HEK293 (cell line): ENCODE data around the gene LAMC3.

Source experiments
- CTCF ChIA-PET: fragments of 350-600 bp; formaldehyde crosslinking; extraction: SDS; loops from one replicate; lab custom pipeline; 2021; ENCODE audit warnings: antibody characterized with exemption; lab: Yijun Ruan, JAX
- POLR2A ChIA-PET: fragments of 300-600 bp; formaldehyde crosslinking; extraction: SDS; loops from one replicate; lab custom pipeline; 2020; ENCODE audit warnings: antibody characterized with exemption, inconsistent platforms; lab: Yijun Ruan, JAX
- H3K27ac ChIP-seq: fragments of 200-500 bp; sonication (Bioruptor generic); 2 replicates; pipeline ENCODE4 v1.5.1; 2014; ENCODE audit warnings: low read depth, low read length, control low read depth, inconsistent platforms; ENCODE audit errors: extremely low read depth
- H3K36me3 ChIP-seq, 2 experiments: fragments of 200-500 bp in 1 of 2; sonication (Bioruptor generic) in 1 of 2; 1 replicate in 1 of 2; 2 replicates in 1 of 2; pipeline ENCODE4 v1.5.1; 2014 to 2017; ENCODE audit warnings: inconsistent platforms in 2 of 2, low read length in 2 of 2; ENCODE audit not compliant: control insufficient read depth in 2 of 2, insufficient read depth in 1 of 2
- H3K4me1 ChIP-seq: fragments of 200-500 bp; sonication (Bioruptor generic); 2 replicates; pipeline ENCODE4 v1.5.1; 2014; ENCODE audit warnings: mild to moderate bottlenecking, low read length, inconsistent platforms; ENCODE audit not compliant: control insufficient read depth, insufficient read depth
- H3K4me3 ChIP-seq: 2 replicates; pipeline ENCODE4 v1.5.1; 2011; ENCODE audit warnings: low read depth, mild to moderate bottlenecking, control low read depth, low read length, moderate library complexity
- H3K9me3 ChIP-seq: fragments of 200-500 bp; sonication (Bioruptor generic); 2 replicates; pipeline ENCODE4 v1.5.1; 2014; ENCODE audit warnings: low read depth, low read length, inconsistent platforms; ENCODE audit not compliant: control insufficient read depth, insufficient read depth
- BCL11A ChIP-seq: fragments of 450-650 bp; formaldehyde crosslinking; IDR thresholded peaks from 2 replicates; pipeline ENCODE4 v1.5.1; 2016; ENCODE audit warnings: low read depth, missing biosample characterization, missing genetic modification characterization
- FEZF1 ChIP-seq: fragments of 450-650 bp; formaldehyde crosslinking; IDR thresholded peaks from 2 replicates; pipeline ENCODE4 v1.5.1; 2016; ENCODE audit warnings: missing biosample characterization, missing genetic modification characterization
- GLI2 ChIP-seq: fragments of 450-650 bp; formaldehyde crosslinking; IDR thresholded peaks from 2 replicates; pipeline ENCODE4; 2017; ENCODE audit warnings: missing biosample characterization, missing genetic modification characterization, low read depth, borderline replicate concordance
- HOXC10 ChIP-seq: sonication (generic); formaldehyde crosslinking; IDR thresholded peaks from 2 replicates; pipeline ENCODE4 v1.8.1; 2023; ENCODE audit warnings: mild to moderate bottlenecking, missing genetic modification reagents
- KLF7 ChIP-seq: fragments of 450-650 bp; formaldehyde crosslinking; IDR thresholded peaks from 2 replicates; pipeline ENCODE4 v1.5.1; 2016; ENCODE audit warnings: missing biosample characterization, missing genetic modification characterization, borderline replicate concordance
- MYNN ChIP-seq: fragments of 450-650 bp; formaldehyde crosslinking; IDR thresholded peaks from 2 replicates; pipeline ENCODE4 v1.5.1; 2016; ENCODE audit warnings: missing biosample characterization, missing genetic modification characterization, borderline replicate concordance
- PRDM2 ChIP-seq: fragments of 450-650 bp; formaldehyde crosslinking; IDR thresholded peaks from 2 replicates; pipeline ENCODE4 v1.5.1; 2016; ENCODE audit warnings: missing biosample characterization, missing genetic modification characterization, borderline replicate concordance
- ZEB2 ChIP-seq: fragments of 450-650 bp; formaldehyde crosslinking; IDR thresholded peaks from 2 replicates; pipeline ENCODE4 v1.5.1; 2016; ENCODE audit warnings: missing biosample characterization, missing genetic modification characterization
- ZNF266 ChIP-seq: fragments of 450-650 bp; formaldehyde crosslinking; IDR thresholded peaks from 2 replicates; pipeline ENCODE4 v1.5.1; 2016; ENCODE audit warnings: missing biosample characterization, missing genetic modification characterization, low read depth
- ZNF398 ChIP-seq: fragments of 450-650 bp; formaldehyde crosslinking; IDR thresholded peaks from 2 replicates; pipeline ENCODE4 v1.5.1; 2017; ENCODE audit warnings: missing biosample characterization, missing genetic modification characterization
- ZNF488 ChIP-seq: fragments of 450-650 bp; formaldehyde crosslinking; IDR thresholded peaks from 2 replicates; pipeline ENCODE4 v1.5.1; 2016; ENCODE audit warnings: missing biosample characterization, missing genetic modification characterization
- ZNF747 ChIP-seq: fragments of 450-650 bp; formaldehyde crosslinking; IDR thresholded peaks from 2 replicates; pipeline ENCODE4 v1.5.1; 2016; ENCODE audit warnings: missing biosample characterization, missing genetic modification characterization
- ZSCAN16 ChIP-seq: fragments of 450-650 bp; formaldehyde crosslinking; IDR thresholded peaks from 2 replicates; pipeline ENCODE4 v1.5.1; 2016; ENCODE audit warnings: missing biosample characterization, missing genetic modification characterization

The LAMC3 gene

GRCh38 chr9:130961511-130962300 is 47.3 kb upstream of the LAMC3 start:
- H3K27ac ChIP-seq: no peak overlapping the region
- no peak overlapping the region for H3K4me3 ChIP-seq
- H3K36me3 ChIP-seq: no peaks in the 10 kb centered on the region
- H3K9me3 ChIP-seq: no peaks in the 10 kb centered on the region
- no peaks in the 10 kb centered on the region for H3K4me1 ChIP-seq
- no peak for TF ChIP-seq ZNF266 (tag by site-specific recombination)
- no peak for TF ChIP-seq ZNF747 (tag by site-specific recombination)
- TF ChIP-seq KLF7: no peak
- no peak for TF ChIP-seq GLI2 (tag by site-specific recombination)
- no peak for TF ChIP-seq PRDM2
- TF ChIP-seq, all 188 proteins: peak for 0
- ChIA-PET CTCF (interaction anchor here (0.6 to 1.4 kb wide), 3 partner anchors 10 to 261 kb away, joined by 4 to 6 read pairs (median 6); no protein-coding TSS in a partner anchor), POLR2A (no interaction called here)

GRCh38 chr9:130962418-130963316 is 46.3 kb upstream of the LAMC3 start:
- no peak overlapping the region for H3K4me3 ChIP-seq
- H3K27ac ChIP-seq: no peak overlapping the region
- H3K4me1 ChIP-seq: no peaks in the 10 kb centered on the region
- ChIA-PET CTCF (interaction anchor here (0.6 to 1.4 kb wide), 6 partner anchors 11 to 504 kb away, joined by 3 to 6 read pairs (median 4); no protein-coding TSS in a partner anchor), POLR2A (no interaction called here)
- no peaks in the 10 kb centered on the region for H3K9me3 ChIP-seq
- TF ChIP-seq FEZF1 (tag by site-specific recombination) (no peak), ZNF398 (no peak), ZNF266 (tag by site-specific recombination) (no peak), BCL11A (tag by site-specific recombination) (no peak), MYNN (tag by site-specific recombination) (no peak), ZSCAN16 (no peak), HOXC10 (CRISPR knock-in tag) (no peak), ZNF488 (tag by site-specific recombination) (no peak), ZEB2 (tag by site-specific recombination) (no peak)
- no peaks in the 10 kb centered on the region for H3K36me3 ChIP-seq
